ENCODE data around the gene PEX26.
A peak's percentile ranks its signal among the peaks of the same experiment; 100 is the strongest.

Gene PEX26

GRCh38 chr22:18079706-18080233 is 2.0 kb downstream of the PEX26 start:
- Histone ChIP-seq H3K4me1 (ENCODE audit: control insufficient read depth, insufficient read depth, low read length, poor library complexity, severe bottlenecking) (peaks cover 16% of the 10 kb centered on the region), H3K4me3 (ENCODE audit: insufficient read depth, low read depth, low read length, poor library complexity, severe bottlenecking) (no peak overlapping the region), H3K27ac (ENCODE audit: insufficient read depth, low read length, poor library complexity, severe bottlenecking) (no peak overlapping the region), H3K27me3 (replicated peaks; ENCODE audit: control insufficient read depth, insufficient read depth, low read length, poor library complexity, severe bottlenecking) (no peaks in the 10 kb centered on the region), H3K9me3 (ENCODE audit: control insufficient read depth, low read length) (no peaks in the 10 kb centered on the region), H3K36me3 (ENCODE audit: control insufficient read depth, insufficient read depth, low read length) (peaks cover 47% of the 10 kb centered on the region)
- DNase-seq, result no peak

- H3K36me3 ChIP-seq (ENCODE audit: control insufficient read depth, insufficient read depth, low read length), result peaks cover 63% of the 10 kb centered on the region
- DNase-seq, result no peak
- H3K9me3 ChIP-seq (ENCODE audit: control insufficient read depth, low read length), result no peaks in the 10 kb centered on the region
- no peak overlapping the region for H3K27ac ChIP-seq (ENCODE audit: insufficient read depth, low read length, poor library complexity, severe bottlenecking)
- H3K4me3 ChIP-seq (ENCODE audit: insufficient read depth, low read depth, low read length, poor library complexity, severe bottlenecking), result no peak overlapping the region
- no peaks in the 10 kb centered on the region for H3K27me3 ChIP-seq (replicated peaks; ENCODE audit: control insufficient read depth, insufficient read depth, low read length, poor library complexity, severe bottlenecking)
- peaks cover 16% of the 10 kb centered on the region for H3K4me1 ChIP-seq (ENCODE audit: control insufficient read depth, insufficient read depth, low read length, poor library complexity, severe bottlenecking)
These were observed 3.6 kb downstream of the PEX26 start for GRCh38 chr22:18081416-18081815.

- Histone ChIP-seq H3K4me1 (ENCODE audit: control insufficient read depth, insufficient read depth, low read length, poor library complexity, severe bottlenecking) (peaks cover 11% of the 10 kb centered on the region), H3K9me3 (ENCODE audit: control insufficient read depth, low read length) (no peaks in the 10 kb centered on the region), H3K4me3 (ENCODE audit: insufficient read depth, low read depth, low read length, poor library complexity, severe bottlenecking) (no peak overlapping the region), H3K36me3 (ENCODE audit: control insufficient read depth, insufficient read depth, low read length) (peaks cover 71% of the 10 kb centered on the region), H3K27me3 (replicated peaks; ENCODE audit: control insufficient read depth, insufficient read depth, low read length, poor library complexity, severe bottlenecking) (no peaks in the 10 kb centered on the region), H3K27ac (ENCODE audit: insufficient read depth, low read length, poor library complexity, severe bottlenecking) (no peak overlapping the region)
- no peak for DNase-seq
These were observed 4.7 kb downstream of the PEX26 start for GRCh38 chr22:18082467-18082866.

GRCh38 chr22:18083406-18083805 is 5.6 kb downstream of the PEX26 start:
- DNase-seq, result no peak
- H3K27ac ChIP-seq (ENCODE audit: insufficient read depth, low read length, poor library complexity, severe bottlenecking), result no peak overlapping the region

GRCh38 chr22:18085188-18085587 is 7.4 kb downstream of the PEX26 start:
- H3K4me1 ChIP-seq (ENCODE audit: control insufficient read depth, insufficient read depth, low read length, poor library complexity, severe bottlenecking), result peaks cover 4% of the 10 kb centered on the region
- no peaks in the 10 kb centered on the region for H3K9me3 ChIP-seq (ENCODE audit: control insufficient read depth, low read length)
- H3K4me3 ChIP-seq (ENCODE audit: insufficient read depth, low read depth, low read length, poor library complexity, severe bottlenecking), result no peak overlapping the region
- H3K27ac ChIP-seq (ENCODE audit: insufficient read depth, low read length, poor library complexity, severe bottlenecking), result no peak overlapping the region
- no peak for DNase-seq
- peaks cover 83% of the 10 kb centered on the region for H3K36me3 ChIP-seq (ENCODE audit: control insufficient read depth, insufficient read depth, low read length)
- no peaks in the 10 kb centered on the region for H3K27me3 ChIP-seq (replicated peaks; ENCODE audit: control insufficient read depth, insufficient read depth, low read length, poor library complexity, severe bottlenecking)

More at GRCh38 chr22:18083406-18083805, 5.6 kb downstream of the PEX26 start:
- Histone ChIP-seq H3K36me3 (ENCODE audit: control insufficient read depth, insufficient read depth, low read length) (peaks cover 81% of the 10 kb centered on the region), H3K4me3 (ENCODE audit: insufficient read depth, low read depth, low read length, poor library complexity, severe bottlenecking) (no peak overlapping the region), H3K4me1 (ENCODE audit: control insufficient read depth, insufficient read depth, low read length, poor library complexity, severe bottlenecking) (peaks cover 8% of the 10 kb centered on the region), H3K9me3 (ENCODE audit: control insufficient read depth, low read length) (no peaks in the 10 kb centered on the region), H3K27me3 (replicated peaks; ENCODE audit: control insufficient read depth, insufficient read depth, low read length, poor library complexity, severe bottlenecking) (no peaks in the 10 kb centered on the region)

- H3K4me3 ChIP-seq (ENCODE audit: insufficient read depth, low read depth, low read length, poor library complexity, severe bottlenecking), result no peak overlapping the region
- no peak for DNase-seq
- peaks cover 4% of the 10 kb centered on the region for H3K4me1 ChIP-seq (ENCODE audit: control insufficient read depth, insufficient read depth, low read length, poor library complexity, severe bottlenecking)
- no peak overlapping the region for H3K27ac ChIP-seq (ENCODE audit: insufficient read depth, low read length, poor library complexity, severe bottlenecking)
- H3K9me3 ChIP-seq (ENCODE audit: control insufficient read depth, low read length), result no peaks in the 10 kb centered on the region
- peaks cover 65% of the 10 kb centered on the region for H3K36me3 ChIP-seq (ENCODE audit: control insufficient read depth, insufficient read depth, low read length)
- no peaks in the 10 kb centered on the region for H3K27me3 ChIP-seq (replicated peaks; ENCODE audit: control insufficient read depth, insufficient read depth, low read length, poor library complexity, severe bottlenecking)
These were observed 9.6 kb downstream of the PEX26 start for GRCh38 chr22:18087350-18087855.

GRCh38 chr22:18088825-18089568 is 11.2 kb downstream of the PEX26 start:
- H3K27me3 ChIP-seq (replicated peaks; ENCODE audit: control insufficient read depth, insufficient read depth, low read length, poor library complexity, severe bottlenecking), result no peaks in the 10 kb centered on the region
- no peak overlapping the region for H3K27ac ChIP-seq (ENCODE audit: insufficient read depth, low read length, poor library complexity, severe bottlenecking)
- no peak for DNase-seq
- H3K4me3 ChIP-seq (ENCODE audit: insufficient read depth, low read depth, low read length, poor library complexity, severe bottlenecking), result no peak overlapping the region
- peaks cover 49% of the 10 kb centered on the region for H3K36me3 ChIP-seq (ENCODE audit: control insufficient read depth, insufficient read depth, low read length)
- peaks cover 4% of the 10 kb centered on the region for H3K4me1 ChIP-seq (ENCODE audit: control insufficient read depth, insufficient read depth, low read length, poor library complexity, severe bottlenecking)
- H3K9me3 ChIP-seq (ENCODE audit: control insufficient read depth, low read length), result no peaks in the 10 kb centered on the region

- peaks cover 37% of the 10 kb centered on the region for H3K36me3 ChIP-seq (ENCODE audit: control insufficient read depth, insufficient read depth, low read length)
- H3K4me3 ChIP-seq (ENCODE audit: insufficient read depth, low read depth, low read length, poor library complexity, severe bottlenecking), result no peak overlapping the region
- H3K27ac ChIP-seq (ENCODE audit: insufficient read depth, low read length, poor library complexity, severe bottlenecking), result no peak overlapping the region
- no peak for DNase-seq
- no peaks in the 10 kb centered on the region for H3K27me3 ChIP-seq (replicated peaks; ENCODE audit: control insufficient read depth, insufficient read depth, low read length, poor library complexity, severe bottlenecking)
- peaks cover 4% of the 10 kb centered on the region for H3K4me1 ChIP-seq (ENCODE audit: control insufficient read depth, insufficient read depth, low read length, poor library complexity, severe bottlenecking)
- H3K9me3 ChIP-seq (ENCODE audit: control insufficient read depth, low read length), result no peaks in the 10 kb centered on the region
These were observed 12.5 kb downstream of the PEX26 start for GRCh38 chr22:18090286-18090685.

- Histone ChIP-seq H3K4me3 (ENCODE audit: insufficient read depth, low read depth, low read length, poor library complexity, severe bottlenecking) (peak overlapping the region; percentile 30), H3K9me3 (ENCODE audit: control insufficient read depth, low read length) (no peaks in the 10 kb centered on the region), H3K27me3 (replicated peaks; ENCODE audit: control insufficient read depth, insufficient read depth, low read length, poor library complexity, severe bottlenecking) (no peaks in the 10 kb centered on the region), H3K36me3 (ENCODE audit: control insufficient read depth, insufficient read depth, low read length) (peaks cover 25% of the 10 kb centered on the region), H3K4me1 (ENCODE audit: control insufficient read depth, insufficient read depth, low read length, poor library complexity, severe bottlenecking) (peaks cover 4% of the 10 kb centered on the region), H3K27ac (ENCODE audit: insufficient read depth, low read length, poor library complexity, severe bottlenecking) (peak overlapping the region; percentile 79)
- DNase-seq, result no peak
These were observed 13.7 kb downstream of the PEX26 start for GRCh38 chr22:18091478-18091877.

GRCh38 chr22:18091916-18092526 is 14.2 kb downstream of the PEX26 start:
- peak overlapping the region; percentile 79 for H3K27ac ChIP-seq (ENCODE audit: insufficient read depth, low read length, poor library complexity, severe bottlenecking)
- peak in 2 of 3 donors; percentile 10 to 17 for DNase-seq

More at GRCh38 chr22:18091916-18092526, 14.2 kb downstream of the PEX26 start:
- peaks cover 4% of the 10 kb centered on the region for H3K4me1 ChIP-seq (ENCODE audit: control insufficient read depth, insufficient read depth, low read length, poor library complexity, severe bottlenecking)
- no peaks in the 10 kb centered on the region for H3K9me3 ChIP-seq (ENCODE audit: control insufficient read depth, low read length)
- no peaks in the 10 kb centered on the region for H3K27me3 ChIP-seq (replicated peaks; ENCODE audit: control insufficient read depth, insufficient read depth, low read length, poor library complexity, severe bottlenecking)
- H3K4me3 ChIP-seq (ENCODE audit: insufficient read depth, low read depth, low read length, poor library complexity, severe bottlenecking), result peak overlapping the region; percentile 30
- peaks cover 22% of the 10 kb centered on the region for H3K36me3 ChIP-seq (ENCODE audit: control insufficient read depth, insufficient read depth, low read length)
